ENCODE results near the gene UTP18.
"Not testable (repeated sequence)": the region's sequence is repeated elsewhere in the genome, so short reads cannot be mapped to it uniquely, and the experiment has no call there.

- not testable (repeated sequence) for TF ChIP-seq POLR2A, CTCF (IDR thresholded peaks at IDR 0.05)
These were observed 70.6 kb downstream of the UTP18 start for GRCh38 chr17:51330861-51331503.
